Stimulated activated CD8-positive, alpha-beta memory T cell treated with anti-CD3 and anti-CD28 coated beads, Interleukin-7, amount 100 ng/mL, for 4 hours (primary cell): ENCODE results near the gene NCBP2L.
"Not testable (repeated sequence)": the region's sequence is repeated elsewhere in the genome, so short reads cannot be mapped to it uniquely, and the experiment has no call there.

Source experiments
- DNase-seq, 2 donors: peaks; one replicate each; pipeline ENCODE4 v3.0.0-alpha.2; 2020; ENCODE audit warnings: low read depth in 2 of 2

NCBP2L gene

DNA sequence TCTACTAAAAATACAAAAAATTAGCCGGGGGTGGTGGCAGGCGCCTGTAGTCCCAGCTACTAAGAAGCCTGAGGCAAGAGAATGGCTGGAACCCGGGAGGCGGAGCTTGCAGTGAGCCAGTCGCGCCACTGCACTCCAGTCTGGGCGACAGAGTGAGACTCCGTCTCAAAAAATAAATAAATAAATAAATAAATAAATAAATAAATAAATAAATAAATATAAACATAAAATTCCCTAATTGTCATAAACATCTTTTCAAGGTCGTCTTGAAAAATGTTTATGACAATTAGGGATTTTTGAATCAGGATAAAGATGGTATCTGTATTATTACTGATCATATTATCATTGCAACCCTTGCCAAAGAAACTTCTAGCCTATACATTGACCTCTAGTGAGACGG is 32.5 kb downstream of the NCBP2L start:
- DNase-seq, result not testable (repeated sequence)

DNA sequence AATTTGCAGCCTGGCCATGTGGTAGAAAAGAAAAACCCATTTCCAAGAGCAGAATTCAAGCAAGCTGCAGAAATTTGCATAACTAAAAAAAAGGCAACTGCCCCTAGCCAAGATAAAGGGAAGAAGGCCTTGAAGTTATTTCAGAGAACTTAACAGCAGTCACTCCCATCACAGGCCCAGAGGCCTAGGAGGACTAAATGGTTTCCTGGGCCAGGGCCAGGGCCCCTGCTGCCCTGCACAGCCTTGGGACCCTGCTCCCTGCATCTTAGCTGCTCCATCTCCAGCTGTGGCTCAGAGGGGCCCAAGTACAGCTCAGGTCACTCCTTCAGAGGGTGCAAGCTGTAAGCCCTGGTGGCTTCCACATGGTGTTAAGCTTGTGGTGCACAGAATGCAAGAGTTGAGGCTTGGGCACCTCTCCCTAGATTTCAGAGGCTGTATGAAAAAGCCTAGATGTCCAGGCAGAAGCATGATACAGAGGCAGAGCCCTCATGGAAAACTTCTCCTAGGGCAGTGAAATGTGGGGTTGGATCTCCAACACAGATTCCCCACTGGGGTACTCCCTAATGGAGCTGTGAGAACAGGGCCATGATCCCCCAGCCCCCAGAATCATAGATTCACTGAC is 41.5 kb downstream of the NCBP2L start:
- DNase-seq, result no peak

DNA sequence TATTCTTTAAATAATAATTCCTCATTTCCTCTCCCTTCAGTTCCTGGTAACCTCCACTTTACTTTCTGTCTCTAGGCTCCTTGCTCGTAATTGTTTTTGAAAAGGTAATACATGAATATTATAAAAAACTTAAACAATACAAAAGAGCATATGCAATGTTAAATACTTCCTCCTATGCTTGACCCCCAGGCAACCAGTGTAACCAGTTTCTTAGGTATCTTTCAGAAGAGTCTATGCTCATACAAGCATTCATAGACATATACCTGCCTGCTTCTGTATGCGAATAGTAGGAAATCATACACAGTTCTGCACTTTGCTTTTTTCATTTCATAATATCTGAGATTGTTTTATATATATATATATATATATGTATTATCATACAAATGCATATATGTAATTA is 45.5 kb downstream of the NCBP2L start:
- DNase-seq, result no peak

DNA sequence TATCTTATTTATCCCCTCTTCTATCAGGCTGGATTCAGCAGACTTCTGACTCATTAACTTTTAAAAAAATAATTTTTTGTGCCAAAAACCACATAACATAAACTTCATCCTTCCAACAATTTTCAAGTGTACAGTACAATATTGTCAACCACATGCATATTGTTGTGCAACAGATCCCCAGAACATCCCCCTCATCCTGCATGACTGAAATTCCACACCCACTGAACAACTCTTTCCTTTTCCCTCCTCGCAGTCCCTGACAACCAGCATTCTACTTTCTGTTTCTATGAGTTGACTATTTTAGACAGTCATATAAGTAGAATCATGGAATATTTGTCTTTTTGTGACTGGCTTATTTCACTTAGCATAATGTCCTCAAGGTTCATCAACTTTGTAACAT is 45.9 kb downstream of the NCBP2L start:
- no peak for DNase-seq

DNA sequence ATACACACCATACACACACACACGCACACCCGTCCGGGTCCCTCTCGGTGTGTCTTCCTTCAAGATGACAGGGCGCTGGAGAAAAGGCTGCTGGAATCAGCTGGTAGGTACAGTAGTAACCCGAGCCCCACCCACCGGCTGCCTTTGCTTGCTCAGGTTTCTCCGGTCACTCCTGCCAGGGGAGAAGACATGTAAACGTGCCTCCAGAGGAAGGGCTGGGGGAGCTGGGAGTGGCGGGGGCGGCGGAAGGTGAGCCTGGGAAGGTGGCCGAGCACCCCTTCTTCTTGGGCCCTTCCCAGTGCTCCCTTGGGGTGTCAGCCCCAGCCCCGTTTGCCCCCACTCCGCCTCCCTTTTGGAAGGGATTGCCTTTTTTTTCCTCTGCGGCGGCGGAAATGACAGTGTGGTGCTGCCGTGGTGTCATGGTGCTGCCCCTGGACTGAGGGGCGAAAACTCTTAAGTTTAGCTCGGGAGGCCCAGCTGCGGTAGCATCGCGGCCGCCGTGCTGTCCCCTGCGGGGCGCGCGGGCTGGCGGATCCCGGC is 48.2 kb downstream of the NCBP2L start, which contains the start of gene MID2:
Gene MID2 (plus strand): TSS at position 169 of the 540 bp plus-strand sequence. CDS start 561 bp downstream, outside the sequence.
- peak; percentile 5 to 22 for DNase-seq

DNA sequence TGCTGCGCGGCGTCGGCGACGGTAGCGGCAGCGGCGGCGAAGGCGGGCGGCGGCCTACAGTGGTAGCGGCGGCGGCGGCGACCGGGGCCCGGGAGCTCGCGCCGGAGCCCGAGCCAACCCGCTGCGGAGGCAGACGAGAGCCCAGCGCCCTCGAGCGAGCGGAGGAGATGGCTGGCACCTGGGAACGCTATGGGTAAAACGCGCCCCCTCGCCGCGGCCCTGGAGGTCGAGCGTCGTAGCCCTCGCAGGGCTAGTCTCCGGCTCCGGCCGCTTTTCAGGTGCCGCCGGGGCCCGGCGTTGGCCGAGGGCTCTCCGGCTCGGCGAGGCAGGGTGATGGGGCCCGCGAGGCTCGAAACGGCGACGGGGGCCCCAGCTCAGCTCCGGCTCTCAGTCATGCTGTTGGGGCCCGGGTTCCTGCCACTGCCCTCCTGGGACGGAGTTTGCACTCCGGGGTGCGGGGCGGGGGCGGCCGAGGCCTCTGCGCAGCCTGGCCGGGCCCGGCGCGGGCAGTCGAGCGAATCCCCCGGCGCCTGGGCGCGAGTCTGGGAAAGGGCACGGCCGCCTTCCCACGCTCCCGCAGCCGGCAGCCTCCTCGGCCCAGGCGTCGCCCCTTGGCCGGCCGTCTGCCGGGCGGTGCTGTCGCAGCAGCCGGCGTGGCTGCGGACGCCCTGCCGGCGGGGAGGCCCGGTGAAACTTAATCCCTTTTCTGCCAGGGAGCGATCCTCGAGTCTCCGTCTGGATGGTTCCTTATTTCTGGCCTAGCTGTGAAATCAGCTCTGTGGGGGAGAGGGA is 48.9 kb downstream of the NCBP2L start:
- DNase-seq, result peak in 1 of 2 donors; percentile 19

DNA sequence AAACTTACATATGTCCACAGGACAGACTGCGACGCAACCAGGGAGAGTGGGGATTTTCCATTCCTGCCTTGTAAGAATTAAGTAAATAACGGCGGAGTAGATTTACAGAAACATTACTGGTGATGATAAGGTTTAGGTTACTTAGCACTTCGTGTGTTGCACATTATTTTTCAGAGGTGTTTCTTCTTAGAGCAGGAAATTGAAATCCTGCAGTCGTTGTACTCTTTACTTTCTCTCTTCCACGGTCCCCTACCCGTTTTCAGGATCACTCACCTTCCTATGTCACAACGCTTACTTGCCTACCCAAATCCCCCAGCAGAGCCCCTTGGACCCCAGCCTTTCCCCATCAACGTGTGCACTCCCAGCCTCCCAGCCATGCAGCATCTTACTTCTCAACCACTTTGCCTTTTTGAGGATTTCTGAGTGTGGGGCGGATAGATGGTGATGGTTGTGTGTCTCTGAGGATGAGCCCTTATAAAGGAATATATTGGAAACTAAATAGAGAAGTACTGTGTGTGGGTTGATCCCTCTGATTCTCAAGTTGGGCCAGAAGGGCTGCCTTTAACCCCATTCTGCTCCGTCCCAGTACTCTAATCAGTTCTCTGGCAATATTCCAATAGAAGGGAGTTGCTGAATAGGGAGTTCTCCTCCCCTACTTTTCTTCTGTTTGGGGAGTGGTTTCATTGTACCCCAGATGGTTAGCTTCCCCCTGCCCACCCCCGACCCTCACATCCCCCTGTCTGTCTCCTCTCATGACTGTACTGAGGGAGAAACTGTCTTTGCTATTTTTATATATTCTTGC is 49.7 kb downstream of the NCBP2L start:
- DNase-seq, result no peak

DNA sequence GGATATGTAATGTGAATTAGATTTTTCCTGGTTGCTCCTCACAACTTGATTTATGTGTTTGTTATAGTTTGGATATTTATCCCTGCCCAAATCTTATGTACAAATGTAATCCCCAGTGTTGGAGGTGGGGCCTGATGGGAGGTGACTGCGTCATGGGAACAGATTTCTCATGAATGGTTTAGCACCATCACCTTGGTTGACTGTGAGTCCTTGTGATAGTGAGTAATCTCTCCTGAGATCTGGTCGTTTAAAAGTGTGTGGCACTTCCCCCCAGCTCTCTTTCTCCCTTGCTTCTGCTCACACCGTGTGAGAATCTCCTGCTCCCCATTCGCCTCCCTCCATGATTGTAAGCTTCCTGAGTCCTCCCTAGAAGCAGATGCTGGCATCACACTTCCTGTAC is 50.3 kb downstream of the NCBP2L start:
- no peak for DNase-seq

DNA sequence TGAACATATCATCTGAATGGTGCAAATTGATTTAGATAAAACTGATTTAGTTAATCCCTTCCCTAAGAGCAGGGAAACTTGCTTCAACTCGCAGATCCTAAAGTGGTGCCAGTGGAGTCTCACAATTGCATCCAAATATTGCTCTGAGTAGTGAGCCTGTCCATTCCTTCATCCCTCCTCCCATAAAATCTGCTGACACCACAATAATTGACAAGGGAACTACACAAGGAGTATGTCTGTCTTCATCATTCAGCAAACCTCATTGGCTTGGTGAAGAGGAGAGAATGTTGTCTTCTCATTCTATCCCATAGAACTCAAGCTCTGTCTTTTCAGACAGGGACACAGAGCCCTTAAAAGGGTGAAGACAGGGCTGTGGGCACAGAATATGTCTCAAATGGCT is 52.3 kb downstream of the NCBP2L start:
- DNase-seq, result no peak

DNA sequence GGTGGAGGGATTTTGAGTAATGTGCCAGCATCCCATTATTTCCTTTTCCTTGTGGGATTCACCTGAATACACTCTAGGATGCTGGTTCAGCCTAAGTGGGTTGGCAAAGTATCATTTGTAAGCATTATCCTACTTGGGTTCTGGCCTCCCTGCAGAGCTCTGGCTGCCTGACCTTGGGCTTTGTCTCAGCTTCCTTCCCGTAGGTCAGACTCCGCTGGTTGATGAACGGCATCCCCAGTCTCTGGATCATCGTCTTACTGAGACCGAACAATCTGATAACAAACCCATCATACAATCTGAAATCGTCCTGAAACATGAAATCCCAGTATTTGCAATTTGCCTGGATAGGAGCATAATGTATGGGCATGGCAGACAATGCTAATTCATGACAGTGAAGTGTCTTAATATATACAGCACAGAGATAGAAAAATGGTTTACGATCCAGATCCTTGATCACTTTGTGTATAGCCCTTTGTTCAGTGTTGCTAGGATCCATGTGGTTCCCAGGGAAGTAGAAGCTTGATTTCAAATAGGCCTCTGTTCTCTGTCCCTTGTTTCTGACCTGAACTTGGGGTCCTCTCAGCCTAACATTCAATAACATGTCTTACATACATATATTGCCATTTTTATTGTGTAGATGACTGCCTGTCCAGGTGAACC is 53.7 kb downstream of the NCBP2L start:
- no peak for DNase-seq

DNA sequence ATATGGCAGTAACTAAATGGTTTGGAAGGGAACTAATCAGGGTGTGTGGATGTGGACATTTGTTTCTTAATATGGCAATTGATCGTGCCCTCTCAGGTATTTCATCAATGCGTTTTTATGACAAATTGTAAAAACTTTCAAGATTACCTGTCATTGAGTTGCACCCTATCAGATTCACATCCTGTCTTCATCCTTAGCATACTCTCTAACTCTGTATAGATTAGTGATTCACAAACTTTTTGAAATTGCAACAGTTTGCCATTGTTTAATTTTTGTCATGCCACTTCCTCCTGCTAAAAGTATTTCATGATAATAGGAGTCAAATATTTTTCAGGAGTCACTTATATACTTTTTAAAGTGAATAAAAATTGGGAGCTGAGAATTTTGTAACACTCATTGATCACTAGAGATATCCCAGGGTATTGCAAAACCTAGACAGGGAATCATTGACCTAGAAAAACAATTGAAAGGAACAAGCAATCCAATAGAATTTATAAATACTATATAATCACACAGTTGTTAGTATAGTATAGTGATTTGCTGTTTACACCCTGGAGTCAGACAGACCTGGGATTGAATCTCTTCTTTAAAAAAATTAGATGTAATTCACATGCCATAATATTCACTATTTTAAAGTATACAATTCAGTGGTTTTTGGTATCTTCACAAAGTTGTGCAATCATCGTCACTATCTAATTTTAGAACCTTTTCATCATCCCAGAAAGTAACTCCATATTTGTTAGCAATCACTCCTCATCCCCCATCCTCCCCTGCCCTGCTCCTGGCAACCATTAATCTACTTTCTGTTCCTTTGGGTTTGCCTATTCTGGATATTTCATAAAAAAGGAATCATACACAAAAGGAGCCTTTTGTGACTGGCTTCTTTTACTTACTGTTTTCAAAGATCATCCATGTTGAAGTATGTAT is 57.0 kb downstream of the NCBP2L start:
- DNase-seq, result no peak

DNA sequence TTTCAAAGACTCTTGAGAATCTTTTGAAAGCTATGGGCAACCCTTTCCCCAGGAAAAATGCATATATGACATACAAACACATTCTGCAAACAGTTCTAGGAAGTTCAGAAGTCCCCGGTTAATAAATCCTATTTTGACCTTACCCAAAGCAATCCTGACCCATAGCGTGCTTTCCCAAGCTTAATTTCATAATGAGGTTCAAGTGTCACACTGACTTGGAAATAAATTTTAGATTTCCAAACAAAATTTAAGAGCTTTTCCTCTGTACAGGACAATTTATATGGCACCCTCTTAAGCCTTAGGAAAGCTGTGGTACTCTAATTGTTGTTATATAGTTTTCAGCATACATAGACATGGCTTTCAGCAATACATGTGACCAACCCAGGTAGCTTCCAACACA is 59.4 kb downstream of the NCBP2L start:
- DNase-seq, result no peak

DNA sequence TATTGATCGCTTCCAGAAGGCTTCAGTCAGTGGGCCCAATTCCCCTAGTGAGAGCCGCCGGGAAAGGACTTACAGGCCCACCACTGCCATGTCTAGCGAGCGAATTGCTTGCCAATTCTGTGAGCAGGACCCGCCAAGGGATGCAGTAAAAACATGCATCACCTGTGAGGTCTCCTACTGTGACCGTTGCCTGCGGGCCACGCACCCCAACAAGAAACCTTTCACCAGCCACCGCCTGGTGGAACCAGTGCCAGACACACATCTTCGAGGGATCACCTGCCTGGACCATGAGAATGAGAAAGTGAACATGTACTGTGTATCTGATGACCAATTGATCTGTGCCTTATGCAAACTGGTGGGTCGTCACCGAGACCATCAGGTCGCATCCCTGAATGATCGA is 63.4 kb downstream of the NCBP2L start:
- no peak for DNase-seq

DNA sequence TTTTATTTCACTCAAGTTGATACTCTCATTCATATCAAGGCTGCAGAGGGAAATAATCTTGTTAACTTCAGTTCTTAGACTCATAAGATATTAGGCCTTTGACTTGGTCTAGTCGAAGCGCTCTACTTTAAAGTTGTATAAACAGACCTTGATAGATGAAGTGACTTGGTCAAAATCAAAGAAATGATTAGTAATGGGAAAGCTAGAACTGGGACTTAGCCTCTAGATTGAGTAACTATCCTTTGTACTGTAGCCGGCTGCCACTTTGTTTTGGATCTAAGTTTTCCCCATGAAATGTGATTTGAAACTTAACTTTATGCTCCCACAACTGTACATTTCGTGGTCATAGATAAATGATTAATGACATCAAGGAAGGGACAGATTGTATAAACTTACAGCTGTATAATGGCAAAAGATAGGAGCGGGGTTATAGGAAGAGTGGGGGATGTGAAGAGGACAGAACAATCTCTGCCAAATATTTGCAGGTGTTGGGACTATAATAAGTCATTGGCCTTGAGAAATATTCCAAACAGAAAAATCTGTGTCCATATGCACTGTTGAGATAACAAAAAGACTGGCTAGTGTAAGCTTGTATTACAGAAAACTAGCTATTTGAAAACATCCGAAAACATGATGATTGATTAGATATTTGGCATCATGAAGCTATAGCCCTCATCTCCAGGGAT is 65.3 kb downstream of the NCBP2L start:
- no peak for DNase-seq
